HG02610 (cell line): ENCODE measurements around the gene RPS14.
"Not testable (repeated sequence)": the region's sequence is repeated elsewhere in the genome, so short reads cannot be mapped to it uniquely, and the experiment has no call there.

Experiments used
- ATAC-seq: cut with Tn5 transposase; IDR thresholded peaks from one replicate; pipeline ENCODE4 v1.9.1; 2021; ENCODE audit warnings: mild to moderate bottlenecking, moderate library complexity; ENCODE audit not compliant: unreplicated experiment

Gene RPS14

GRCh38 chr5:150419630-150420270 is 29.8 kb downstream of the RPS14 start:
- ATAC-seq = peak; percentile 73

- not testable (repeated sequence) for ATAC-seq
Observed at GRCh38 chr5:150413902-150414790, 35.4 kb downstream of the RPS14 start.

- ATAC-seq = no peak
Observed at GRCh38 chr5:150413176-150413901, 36.2 kb downstream of the RPS14 start.

GRCh38 chr5:150412319-150413175 is 37.0 kb downstream of the RPS14 start, which contains the start of gene CD74:
Gene CD74 (minus strand): TSS chr5:150412910. CDS start chr5:150412749, 161 bp downstream.
- peak; percentile 84 for ATAC-seq

- peak; percentile 25 for ATAC-seq
Observed at GRCh38 chr5:150411245-150411979, 38.1 kb downstream of the RPS14 start.

GRCh38 chr5:150410524-150411244 is 38.9 kb downstream of the RPS14 start:
- no peak for ATAC-seq

- peak; percentile 25 for ATAC-seq
Observed at GRCh38 chr5:150409638-150410523, 39.7 kb downstream of the RPS14 start.

GRCh38 chr5:150408231-150408943 is 41.2 kb downstream of the RPS14 start:
- no peak for ATAC-seq

GRCh38 chr5:150407096-150407720 is 42.3 kb downstream of the RPS14 start:
- no peak for ATAC-seq

GRCh38 chr5:150406723-150407095 is 42.8 kb downstream of the RPS14 start:
- ATAC-seq = no peak

GRCh38 chr5:150406103-150406722 is 43.3 kb downstream of the RPS14 start:
- no peak for ATAC-seq

- ATAC-seq = no peak
Observed at GRCh38 chr5:150404941-150405816, 44.4 kb downstream of the RPS14 start.

GRCh38 chr5:150404535-150404934 is 45.0 kb downstream of the RPS14 start:
- no peak for ATAC-seq

- no peak for ATAC-seq
Observed at GRCh38 chr5:150404121-150404520, 45.4 kb downstream of the RPS14 start.

- ATAC-seq = no peak
Observed at GRCh38 chr5:150402901-150403342, 46.6 kb downstream of the RPS14 start.
